ENCODE measurements around the gene SNRPD2.
A peak's percentile ranks its signal among the peaks of the same experiment; 100 is the strongest.

SNRPD2 gene

DNA sequence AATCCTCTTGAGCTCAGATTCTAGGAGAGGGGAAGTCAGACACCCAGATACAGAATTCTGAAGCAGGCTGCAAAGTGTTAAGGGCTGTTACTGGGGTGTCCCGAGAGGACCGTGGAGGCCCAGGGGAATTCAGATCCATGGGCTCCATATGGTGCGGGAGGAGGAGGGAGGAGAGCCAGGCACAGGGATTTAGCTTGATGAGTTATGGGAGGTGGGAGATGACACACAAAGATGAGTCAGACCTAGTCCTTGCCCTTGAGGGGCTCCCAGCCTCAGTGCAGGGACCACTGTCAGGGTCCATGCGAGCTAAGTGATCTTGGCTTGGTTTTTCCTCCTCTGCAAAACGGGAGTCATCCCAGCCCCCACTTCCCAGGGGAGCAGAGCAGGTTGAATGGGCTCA is 38.1 kb downstream of the SNRPD2 start:
- peak; percentile 86 for DNase-seq

DNA sequence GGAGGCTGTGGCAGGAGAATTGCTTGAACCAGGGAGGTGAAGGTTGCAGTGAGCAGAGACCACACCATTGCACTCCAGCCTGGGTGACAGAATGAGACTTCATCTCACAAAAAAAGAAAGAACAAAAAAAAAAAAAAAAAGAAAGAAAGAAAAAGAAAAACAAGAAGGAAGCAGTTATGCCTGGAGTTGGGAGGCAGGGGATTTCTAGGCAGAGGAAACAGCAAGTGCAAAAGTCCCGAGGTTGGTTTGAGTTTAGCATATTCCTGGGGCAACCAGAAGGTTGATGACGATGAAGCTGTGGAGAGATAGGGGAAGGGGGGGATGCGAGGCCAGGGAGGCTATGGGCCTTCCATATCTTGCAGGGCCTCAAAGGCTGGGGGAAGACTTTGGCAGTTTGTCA is 41.0 kb downstream of the SNRPD2 start:
- DNase-seq = no peak

DNA sequence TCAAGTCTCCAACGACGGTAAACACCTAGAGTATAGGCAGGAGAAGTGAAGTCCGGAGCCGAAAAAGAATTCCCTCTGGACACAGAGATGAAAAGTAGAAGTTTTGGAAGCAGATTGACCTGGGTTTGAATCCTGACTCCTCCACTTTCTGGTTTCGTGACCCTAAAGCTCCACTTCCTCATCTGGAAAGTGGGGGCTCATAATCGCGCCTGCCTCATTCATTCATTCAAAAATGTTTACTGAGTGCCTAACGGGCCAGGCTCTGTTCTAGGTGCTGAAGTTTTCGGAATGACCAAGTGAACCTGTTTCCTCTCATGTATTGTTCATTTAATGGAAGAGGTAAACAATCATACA is 45.4 kb downstream of the SNRPD2 start:
- DNase-seq = no peak

DNA sequence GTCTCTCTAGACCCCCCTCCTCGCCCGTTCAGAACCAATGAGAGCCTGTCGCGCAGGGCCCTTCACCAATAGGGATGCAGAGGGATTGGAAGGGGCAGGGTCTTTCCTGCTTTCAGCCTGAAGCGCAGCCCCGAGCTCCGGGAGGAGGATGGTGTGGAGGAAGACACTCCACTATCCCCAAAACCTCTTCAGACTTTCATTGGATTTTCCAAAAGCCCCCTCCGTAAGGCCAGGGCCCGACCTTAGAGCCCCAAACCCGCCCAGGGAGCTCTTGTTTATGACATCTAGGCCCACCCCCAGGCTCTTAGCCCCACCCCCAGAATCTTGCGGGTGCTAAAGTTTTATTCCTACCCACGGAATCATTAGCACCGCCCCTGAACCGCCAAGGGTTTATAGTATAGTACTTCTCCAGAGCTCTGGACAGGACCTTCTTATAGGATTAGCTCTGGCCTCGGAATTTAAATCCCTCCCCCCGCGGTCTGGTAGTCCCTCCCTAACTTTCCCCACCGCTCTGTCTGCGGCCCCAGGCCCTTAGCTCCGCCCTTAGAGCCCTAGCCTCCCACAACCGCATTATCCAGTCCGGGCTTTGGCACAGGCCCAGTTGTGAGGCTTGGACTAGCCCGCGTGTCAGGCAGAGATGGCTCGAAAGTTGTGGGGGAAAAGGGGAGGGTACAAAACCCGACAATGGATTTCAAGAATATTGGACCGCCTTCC is 46.0 kb downstream of the SNRPD2 start:
- DNase-seq = peak; percentile 92

DNA sequence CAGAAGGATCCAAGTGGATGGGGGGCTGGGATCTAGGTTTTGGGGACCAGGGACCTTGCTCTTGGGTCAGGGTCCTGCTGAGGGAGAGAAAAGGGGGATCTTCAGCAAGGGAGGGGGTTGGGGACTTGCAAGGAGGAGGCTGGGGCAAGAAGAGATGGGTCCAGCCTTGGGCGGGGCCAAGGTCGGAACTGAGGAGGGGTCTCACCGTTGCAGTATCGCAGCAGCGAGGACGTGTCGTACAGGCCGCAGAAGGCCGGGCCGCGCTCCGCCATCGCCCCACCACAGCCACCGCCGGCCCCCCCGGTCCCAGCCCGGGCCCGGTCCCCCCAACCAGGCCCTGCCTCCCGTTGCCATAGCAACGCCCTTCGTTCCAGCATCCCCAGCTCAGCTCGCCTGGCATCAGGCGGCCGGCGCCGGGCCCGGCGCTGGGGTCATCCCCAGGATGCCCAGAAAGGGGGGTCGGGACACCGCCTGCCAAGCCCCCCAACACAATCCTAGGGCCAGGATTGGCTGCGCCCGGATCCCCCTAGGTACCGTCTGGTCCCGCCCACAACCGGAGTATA is 46.6 kb downstream of the SNRPD2 start:
- DNase-seq = no peak

DNA sequence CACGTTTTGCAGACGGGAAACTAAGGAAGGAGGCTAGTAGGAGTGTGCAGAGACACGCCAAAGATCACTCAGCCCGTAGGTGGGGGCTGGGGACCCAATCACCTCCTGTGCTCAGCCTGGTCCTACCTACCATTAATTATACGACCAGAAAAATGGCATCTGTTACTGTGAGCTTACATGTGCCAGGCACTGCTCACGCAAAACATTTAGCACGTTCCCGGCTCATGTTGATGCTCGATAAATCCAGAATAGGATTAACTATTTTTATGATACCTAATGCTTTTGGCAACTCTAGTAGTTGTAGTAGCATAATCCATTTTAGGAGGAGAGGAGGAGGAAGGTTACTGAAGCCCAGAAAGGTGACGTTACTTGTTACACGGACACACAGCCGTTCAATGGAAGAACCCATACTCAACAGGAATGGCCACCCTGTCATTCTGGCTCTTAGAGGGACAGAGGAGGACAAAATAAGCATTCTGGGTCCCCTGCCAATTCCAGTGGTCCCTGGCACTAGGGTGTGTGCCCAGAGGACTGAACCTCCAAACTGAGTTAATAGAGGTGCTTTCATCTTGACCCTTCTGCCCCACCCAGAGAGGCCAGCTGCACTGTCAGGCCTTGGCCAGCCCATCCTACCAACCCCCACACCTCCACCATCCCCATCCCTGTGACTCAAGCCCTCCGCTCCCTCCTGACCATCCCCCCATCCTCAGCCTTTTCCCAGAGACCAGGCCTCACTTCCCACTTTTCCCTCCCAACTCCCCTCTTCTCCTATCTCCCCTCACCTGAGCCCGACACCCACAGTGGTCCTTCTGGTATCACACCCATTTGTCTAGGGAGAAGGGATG is 47.6 kb downstream of the SNRPD2 start:
- DNase-seq = peak; percentile 13

DNA sequence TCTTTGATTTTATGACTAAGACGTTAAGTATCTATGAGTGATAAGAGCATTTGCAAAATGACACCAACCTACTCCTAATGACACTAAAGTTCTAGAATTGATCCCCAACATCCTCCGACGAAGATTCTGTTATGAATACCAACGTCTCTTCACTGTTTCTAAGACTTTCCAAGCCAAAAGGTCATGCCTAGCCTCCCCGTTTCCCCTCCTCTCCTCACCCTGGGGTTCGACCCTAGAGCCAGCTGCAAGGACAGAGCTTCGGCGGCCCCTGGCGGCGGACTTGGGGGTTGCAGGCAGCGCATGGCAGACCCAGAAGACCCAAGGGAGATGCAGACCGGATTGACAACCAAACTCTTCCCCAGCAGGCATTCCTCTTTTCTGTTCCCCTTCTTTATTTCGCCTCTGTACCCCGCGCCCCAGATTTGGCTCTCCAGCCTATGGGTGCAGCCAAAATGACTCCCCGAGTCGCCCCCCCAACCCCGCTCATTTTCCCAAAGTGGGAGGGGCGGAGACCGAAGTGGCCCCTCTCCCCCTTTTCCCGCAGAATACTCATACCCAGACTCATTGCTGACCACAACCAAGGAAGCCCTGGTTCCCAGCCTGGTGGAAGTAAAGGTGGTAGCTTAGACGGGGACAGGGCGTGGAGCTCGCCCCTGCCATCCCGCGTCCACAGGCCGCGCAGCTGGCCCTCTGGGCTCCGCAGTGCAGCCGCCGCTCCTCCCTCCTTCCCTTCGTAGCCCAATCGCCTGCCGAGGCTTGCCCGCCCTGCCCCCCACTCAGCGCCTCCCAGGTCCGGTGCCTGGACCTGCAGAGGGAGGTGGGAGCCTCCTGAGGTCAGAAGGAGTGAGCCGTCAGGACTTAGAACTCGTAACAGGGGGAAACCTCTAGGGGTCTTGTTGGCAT is 48.5 kb downstream of the SNRPD2 start:
- peak; percentile 84 for DNase-seq

DNA sequence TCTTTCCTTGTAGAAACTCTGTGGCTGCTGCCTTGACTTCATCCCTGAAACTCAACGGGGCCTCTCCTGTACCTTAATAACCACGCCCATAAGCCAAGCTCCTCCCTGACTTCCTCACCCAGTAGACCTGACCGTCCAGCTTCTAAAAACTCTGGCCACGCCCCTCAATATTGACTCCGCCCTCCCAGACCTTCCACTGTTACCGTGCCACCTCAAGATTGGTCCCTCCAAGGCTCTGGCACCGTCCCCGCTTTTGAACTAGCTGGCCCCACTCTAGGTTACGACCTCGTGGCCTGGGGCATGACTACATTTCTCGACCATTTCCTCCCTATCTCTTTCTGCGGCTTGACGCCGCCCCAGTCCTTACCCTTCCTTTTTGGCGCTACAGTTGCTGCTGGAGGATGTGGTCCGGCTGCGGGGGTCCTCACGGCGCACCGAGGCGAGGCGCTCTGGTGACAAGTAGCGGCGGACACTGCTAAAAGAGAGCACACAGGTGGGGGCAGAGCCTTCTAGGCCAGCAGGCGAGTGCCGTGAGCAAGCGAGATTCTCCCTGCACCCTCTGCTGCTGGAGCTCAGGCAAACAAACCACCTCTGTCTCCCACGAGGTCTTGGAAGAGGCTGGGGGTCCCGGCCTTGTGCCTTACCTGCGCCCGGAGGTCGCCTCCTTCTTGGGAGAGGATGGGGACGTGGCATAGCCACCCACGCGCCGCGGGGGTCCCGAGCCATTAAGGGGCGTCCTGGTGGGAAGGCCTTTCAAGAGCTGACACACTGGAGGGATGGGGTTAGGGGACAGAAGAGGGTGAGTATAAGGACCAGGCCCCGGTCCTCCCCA is 50.3 kb downstream of the SNRPD2 start:
- peak; percentile 9 for DNase-seq

DNA sequence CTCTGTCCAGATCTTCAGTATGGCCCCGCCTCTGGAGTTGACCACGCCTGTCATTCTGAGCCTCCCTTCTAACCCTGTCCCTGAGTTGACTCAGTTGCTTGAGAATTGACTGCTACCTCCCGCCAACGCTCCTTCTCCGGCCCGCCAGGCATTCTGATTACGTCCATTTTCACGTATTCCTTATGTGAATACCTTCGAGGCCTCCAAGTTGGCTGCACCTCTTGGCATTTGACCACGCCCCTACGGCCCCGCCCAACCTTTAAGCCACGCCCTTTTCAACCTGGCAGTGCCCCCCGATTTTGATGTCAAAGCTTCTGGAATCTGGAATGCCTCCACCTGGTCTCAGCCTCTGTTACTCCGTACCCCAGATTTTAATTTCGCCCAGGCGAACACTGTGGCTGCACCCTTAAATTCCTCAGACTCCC is 50.9 kb downstream of the SNRPD2 start:
- DNase-seq = no peak

DNA sequence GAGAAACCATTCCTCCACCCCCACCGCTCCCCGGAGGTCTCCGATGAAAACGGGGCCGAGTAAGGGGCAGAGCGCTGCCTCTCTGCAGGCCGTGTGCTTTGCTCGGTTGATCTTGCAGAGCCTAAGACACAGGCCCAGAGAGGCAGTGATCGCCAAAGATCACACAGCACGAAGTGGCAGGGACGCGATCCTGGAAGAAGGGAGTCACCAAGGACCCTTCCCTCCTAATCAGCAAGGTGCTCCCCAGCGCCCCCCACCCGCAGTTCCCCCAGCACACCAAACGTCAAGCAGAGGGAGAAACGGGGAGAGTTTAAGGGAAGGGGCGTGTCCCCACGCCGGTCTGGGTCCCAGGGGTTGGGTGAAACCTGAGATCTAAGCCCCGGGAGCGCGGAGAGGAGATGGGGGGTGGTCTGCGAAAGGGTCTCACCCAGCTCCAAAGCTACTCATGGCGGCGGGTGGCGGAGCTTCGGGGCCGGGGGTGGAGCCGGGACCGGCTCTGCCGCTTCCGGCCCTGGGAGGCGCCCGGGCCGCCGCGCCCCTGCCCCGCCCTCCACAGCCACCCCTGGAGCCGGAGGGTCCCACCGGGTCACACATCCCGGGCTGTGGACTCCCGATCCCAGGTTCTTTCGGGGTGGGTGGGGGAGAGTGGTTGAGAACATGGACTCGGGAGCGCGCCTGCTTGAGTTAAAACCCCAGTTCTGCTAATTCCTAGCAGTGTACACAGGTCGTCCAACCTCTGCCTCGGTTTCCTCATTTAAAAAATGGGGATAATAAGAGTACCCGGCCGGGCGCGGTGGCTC is 52.6 kb downstream of the SNRPD2 start, which contains the start of gene EML2:
TSS of gene EML2 (minus strand) at position 468 of the 800 bp plus-strand sequence. CDS start at position 447, 21 bp downstream.
- DNase-seq = peak; percentile 38

DNA sequence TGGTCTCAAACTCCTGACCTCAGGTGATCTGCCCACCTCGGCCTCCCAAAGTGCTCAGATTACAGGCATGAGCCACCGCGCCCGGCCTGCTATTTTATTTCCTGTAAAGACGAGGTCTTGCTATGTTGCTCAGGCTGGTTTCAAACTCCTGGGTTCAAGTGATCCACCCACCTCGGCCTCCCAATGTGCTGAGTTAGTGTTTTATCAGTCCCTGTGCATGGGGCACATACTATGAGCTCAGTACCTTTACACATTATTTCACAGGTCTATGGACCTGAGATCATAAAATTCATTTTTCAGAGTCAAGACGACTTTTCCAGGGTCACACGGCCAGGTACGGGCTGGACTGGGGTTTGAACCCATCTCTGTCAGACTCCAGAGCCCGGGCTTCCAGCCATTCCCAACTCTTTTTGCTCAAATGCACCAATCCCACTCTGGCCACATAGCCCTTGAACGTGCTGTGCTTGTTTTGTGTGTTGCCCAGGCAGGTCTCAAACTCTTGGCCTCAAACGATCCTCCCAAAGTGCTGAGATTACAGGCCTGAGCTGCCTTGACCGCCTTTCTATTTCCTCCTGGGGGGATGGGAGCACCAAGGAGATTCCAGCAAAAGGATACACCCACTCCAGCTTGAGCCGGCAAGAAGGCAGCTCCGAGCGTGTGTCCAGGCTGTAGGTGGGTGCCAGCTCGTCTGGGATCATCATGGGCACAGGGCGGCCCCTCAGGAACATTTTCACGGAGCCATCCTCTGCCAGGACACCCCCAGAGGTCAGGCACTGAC is 53.7 kb downstream of the SNRPD2 start:
- DNase-seq = no peak

Data from NCI-H1694 treated with DMSO at 0.1 percent for 48 hours (cell line).